Fibroblast of lung (primary cell): ENCODE results near the gene TUBB3.

ENCODE experiments used
- EZH2 ChIP-seq: IDR thresholded peaks from 2 replicates; pipeline ENCODE4 v1.5.1; 2012; ENCODE audit warnings: low read length, control low read depth, mild to moderate bottlenecking; ENCODE audit errors: missing control alignments
- TF ChIP-seq, protein P1 (sequence below), 2 donors: IDR thresholded peaks in 1 of 2; conservative IDR thresholded peaks in 1 of 2; 1 replicate in 1 of 2; 2 replicates in 1 of 2; pipeline ENCODE4 v1.5.1; 2011 to 2012; ENCODE audit warnings: low read length in 2 of 2, control low read depth in 1 of 2, inconsistent platforms in 1 of 2, low read depth in 1 of 2, mild to moderate bottlenecking in 1 of 2

DNA sequence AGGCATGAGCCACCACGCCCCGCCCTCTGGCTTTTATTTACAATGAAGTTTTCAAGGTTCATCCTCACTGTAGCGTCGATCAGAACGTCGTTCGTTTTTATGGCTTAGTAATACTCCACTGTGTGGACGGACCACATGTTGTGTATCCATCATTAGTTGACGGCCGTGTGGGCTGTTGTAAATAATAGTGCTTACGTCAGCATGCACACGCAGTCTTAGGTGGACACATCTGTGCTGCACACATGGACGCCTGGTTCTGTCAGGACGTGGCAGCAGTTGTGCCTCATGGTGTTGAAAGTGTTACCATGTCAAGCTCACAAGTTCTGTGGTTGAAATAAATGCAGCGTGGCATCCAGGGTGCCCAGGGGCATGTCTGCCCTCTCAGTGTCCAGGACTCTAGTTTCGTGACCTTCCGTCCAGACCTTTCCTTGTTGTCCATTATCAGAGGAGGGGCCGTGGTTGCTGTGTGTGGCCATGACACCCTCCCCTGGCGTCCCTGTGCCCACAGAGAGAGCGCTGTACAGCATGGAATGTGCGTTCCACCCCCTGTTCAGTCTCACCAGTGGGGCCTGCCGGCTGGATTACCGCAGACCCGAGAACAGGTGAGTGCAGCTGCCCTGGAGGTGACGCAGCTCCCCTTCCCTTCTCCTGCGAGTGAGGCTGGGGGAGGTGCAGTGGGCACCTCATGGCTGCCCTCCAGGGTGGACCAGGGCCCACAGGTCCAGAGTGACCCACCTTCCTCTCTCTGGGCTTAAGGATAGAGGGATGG is 27.5 kb upstream of the TUBB3 start:
- no peak for TF ChIP-seq EZH2
- TF ChIP-seq, protein P1, sequence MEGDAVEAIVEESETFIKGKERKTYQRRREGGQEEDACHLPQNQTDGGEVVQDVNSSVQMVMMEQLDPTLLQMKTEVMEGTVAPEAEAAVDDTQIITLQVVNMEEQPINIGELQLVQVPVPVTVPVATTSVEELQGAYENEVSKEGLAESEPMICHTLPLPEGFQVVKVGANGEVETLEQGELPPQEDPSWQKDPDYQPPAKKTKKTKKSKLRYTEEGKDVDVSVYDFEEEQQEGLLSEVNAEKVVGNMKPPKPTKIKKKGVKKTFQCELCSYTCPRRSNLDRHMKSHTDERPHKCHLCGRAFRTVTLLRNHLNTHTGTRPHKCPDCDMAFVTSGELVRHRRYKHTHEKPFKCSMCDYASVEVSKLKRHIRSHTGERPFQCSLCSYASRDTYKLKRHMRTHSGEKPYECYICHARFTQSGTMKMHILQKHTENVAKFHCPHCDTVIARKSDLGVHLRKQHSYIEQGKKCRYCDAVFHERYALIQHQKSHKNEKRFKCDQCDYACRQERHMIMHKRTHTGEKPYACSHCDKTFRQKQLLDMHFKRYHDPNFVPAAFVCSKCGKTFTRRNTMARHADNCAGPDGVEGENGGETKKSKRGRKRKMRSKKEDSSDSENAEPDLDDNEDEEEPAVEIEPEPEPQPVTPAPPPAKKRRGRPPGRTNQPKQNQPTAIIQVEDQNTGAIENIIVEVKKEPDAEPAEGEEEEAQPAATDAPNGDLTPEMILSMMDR (conservative IDR thresholded peaks at IDR 0.05 in 1 of 2, IDR thresholded peaks at IDR 0.05 in 1 of 2; ENCODE audit: low read depth in 1 of 2, low read length in 2 of 2): no peak
